A549 (cell line): ENCODE data around the gene GANAB. TPM values are rescaled to one million over a fixed set of nuclear protein-coding genes. Genes with fewer than 3 reads are reported as not detected.

Experiments
- ATAC-seq, 2 experiments: fragments of 200-7000 bp in 1 of 2; fragments of >200 bp in 1 of 2; cut with Nextera tagmentation in 1 of 2; cut with Tn5 transposase in 1 of 2; 3 replicates each; pipeline versions ENCODE4 v1.8.0 to v1.9.1; 2018 to 2020; ENCODE audit warnings: mild to moderate bottlenecking in 1 of 2, moderate library complexity in 1 of 2
- CTCF ChIA-PET: fragments of 300-600 bp; sonication (Branson Sonifier 250); formaldehyde crosslinking; extraction: SDS; loops from one replicate; lab custom pipeline; 2021; ENCODE audit warnings: antibody characterized with exemption, inconsistent platforms; lab: Yijun Ruan, JAX
- POLR2A ChIA-PET: fragments of 350-600 bp; formaldehyde crosslinking; extraction: SDS; loops from one replicate; lab custom pipeline; 2021; ENCODE audit warnings: antibody characterized with exemption, inconsistent platforms; lab: Yijun Ruan, JAX
- DNase-seq, 2 experiments: peaks; one replicate each; pipeline versions ENCODE4 v3.0.0 to v3.0.0-alpha.2; 2011 to 2016; ENCODE audit warnings: low read depth in 1 of 2, low spot score in 1 of 2
- FAIRE-seq: peaks from 2 replicates; lab custom pipeline; 2011; peaks lifted over from hg19 to GRCh38; lab: Jason Lieb, UNC
- H3K27ac ChIP-seq, 2 experiments: fragments of >200 bp; sonication (Bioruptor Twin); formaldehyde crosslinking; 3 replicates each; pipeline ENCODE4 v1.5.1; 2016 to 2017
- H3K4me1 ChIP-seq: fragments of >200 bp; sonication (Bioruptor Twin); formaldehyde crosslinking; 3 replicates; pipeline ENCODE4 v1.6.1; 2016
- H3K4me2 ChIP-seq: fragments of >200 bp; sonication (Bioruptor Twin); formaldehyde crosslinking; 3 replicates; pipeline ENCODE4 v1.6.1; 2016
- H3K4me3 ChIP-seq: fragments of >200 bp; sonication (Bioruptor Twin); formaldehyde crosslinking; 3 replicates; pipeline ENCODE4 v1.5.1; 2016
- H3K9me3 ChIP-seq: fragments of >200 bp; sonication (Bioruptor Twin); formaldehyde crosslinking; 3 replicates; pipeline ENCODE4 v1.6.1; 2016
- CBX2 ChIP-seq: fragments of 200-600 bp; sonication (generic); IDR thresholded peaks from 2 replicates; pipeline ENCODE4 v1.6.1; 2016; ENCODE audit warnings: low read depth, mild to moderate bottlenecking, borderline replicate concordance
- CHD2 ChIP-seq: fragments of 150-350 bp; IDR thresholded peaks from 2 replicates; pipeline ENCODE4 v1.6.1; 2014; ENCODE audit warnings: low read length; ENCODE audit not compliant: partially characterized antibody
- EHMT2 ChIP-seq: fragments of 200-600 bp; sonication (generic); IDR thresholded peaks from 2 replicates; pipeline ENCODE4 v1.6.1; 2016; ENCODE audit warnings: antibody characterized with exemption, low read depth, mild to moderate bottlenecking, moderate library complexity
- ESRRA ChIP-seq: fragments of 150-350 bp; IDR thresholded peaks from 2 replicates; pipeline ENCODE4 v1.6.1; 2014; ENCODE audit warnings: mild to moderate bottlenecking, low read length, borderline replicate concordance
- FOSL2 ChIP-seq, 2 experiments: fragments of 450-650 bp in 1 of 2; fragments of >200 bp in 1 of 2; sonication (Bioruptor Twin) in 1 of 2; formaldehyde crosslinking; IDR thresholded peaks; 2 replicates each; pipeline versions ENCODE4 v1.5.0 to v1.6.1; 2016 to 2020; ENCODE audit warnings: mild to moderate bottlenecking in 1 of 2, moderate library complexity in 1 of 2
- GATA3 ChIP-seq: IDR thresholded peaks from 2 replicates; pipeline ENCODE4 v1.6.1; 2012; ENCODE audit warnings: borderline replicate concordance
- HDAC2 ChIP-seq: fragments of 200-600 bp; sonication (generic); IDR thresholded peaks from 2 replicates; pipeline ENCODE4 v1.6.1; 2016
- HEYL ChIP-seq: fragments of 250-450 bp; sonication (Bioruptor Pico); IDR thresholded peaks from 2 replicates; pipeline ENCODE4 v1.8.0; 2021; ENCODE audit warnings: mild to moderate bottlenecking, moderate library complexity
- HOXA7 ChIP-seq: fragments of 250-450 bp; sonication (Bioruptor Pico); IDR thresholded peaks from 2 replicates; pipeline ENCODE4 v1.5.0; 2020; ENCODE audit warnings: mild to moderate bottlenecking, moderate library complexity
- JUNB ChIP-seq: fragments of >200 bp; sonication (Bioruptor Twin); formaldehyde crosslinking; IDR thresholded peaks from 2 replicates; pipeline ENCODE4 v1.6.1; 2016
- KDM1A ChIP-seq: fragments of 200-600 bp; sonication (generic); IDR thresholded peaks from 2 replicates; pipeline ENCODE4 v1.6.1; 2016; ENCODE audit warnings: low read depth, mild to moderate bottlenecking
- MAFK ChIP-seq: fragments of 450-650 bp; IDR thresholded peaks from 2 replicates; pipeline ENCODE4 v1.6.1; 2014; ENCODE audit not compliant: partially characterized antibody
- MYC ChIP-seq: IDR thresholded peaks from 2 replicates; pipeline ENCODE4 v1.6.1; 2012; ENCODE audit warnings: mild to moderate bottlenecking, inconsistent platforms, low read length, improper control_type of control experiment, borderline replicate concordance
- NPAS2 ChIP-seq: fragments of 250-450 bp; sonication (Bioruptor Pico); IDR thresholded peaks from 2 replicates; pipeline ENCODE4 v1.8.0; 2022; ENCODE audit warnings: mild to moderate bottlenecking, moderate library complexity, borderline replicate concordance
- PHF8 ChIP-seq: fragments of 200-600 bp; sonication (generic); IDR thresholded peaks from 2 replicates; pipeline ENCODE4 v1.6.1; 2016; ENCODE audit warnings: low read depth, mild to moderate bottlenecking, antibody characterized with exemption, moderate library complexity, borderline replicate concordance
- POLR2AphosphoS2 ChIP-seq: conservative IDR thresholded peaks from 2 replicates; pipeline ENCODE4 v1.6.1; 2012; ENCODE audit warnings: low read length, improper control_type of control experiment, inconsistent platforms
- RCOR1 ChIP-seq: fragments of 150-350 bp; IDR thresholded peaks from 2 replicates; pipeline ENCODE4 v1.6.1; 2014; ENCODE audit warnings: antibody characterized with exemption, low read length, low read depth
- RFX5 ChIP-seq: fragments of 450-650 bp; IDR thresholded peaks from 2 replicates; pipeline ENCODE4 v1.7.1; 2014; ENCODE audit warnings: antibody characterized with exemption, mild to moderate bottlenecking, moderate library complexity
- RNF2 ChIP-seq: fragments of 200-600 bp; sonication (generic); IDR thresholded peaks from 2 replicates; pipeline ENCODE4 v1.6.1; 2016; ENCODE audit warnings: low read depth, mild to moderate bottlenecking, antibody characterized with exemption, moderate library complexity, borderline replicate concordance
- SMC3 ChIP-seq: fragments of >200 bp; sonication (Bioruptor Twin); formaldehyde crosslinking; IDR thresholded peaks from 3 replicates; pipeline ENCODE4 v1.6.1; 2018; ENCODE audit warnings: inconsistent platforms
- ZFP36 ChIP-seq: fragments of 450-650 bp; IDR thresholded peaks from 2 replicates; pipeline ENCODE4 v1.6.1; 2014; ENCODE audit warnings: borderline replicate concordance; ENCODE audit not compliant: partially characterized antibody
- ZSCAN20 ChIP-seq: fragments of 250-450 bp; sonication (Bioruptor Pico); IDR thresholded peaks from 2 replicates; pipeline ENCODE4 v1.8.0; 2022; ENCODE audit warnings: mild to moderate bottlenecking, moderate library complexity
- WGBS: methylation state at CpG from one replicate; pipeline ENCODE4 v1.1.6; 2017; ENCODE audit errors: missing lambda C conversion rate; 5-methylcytosine and 5-hydroxymethylcytosine counted together
- polyA plus RNA-seq, 4 experiments: library from polyadenylated mRNA; depleted of rRNA in 3 of 4; stranded (reverse); fragments of >200 nt; fragmentation: RNase III in 1 of 4; extraction: RNeasy Plus Mini Kit Qiagen cat#74134 plus additional on column Dnase treatment in 1 of 4; gene quantifications; 2 replicates in 3 of 4; 3 replicates in 1 of 4; pipeline ENCODE4 v1.2.3, GENCODE V29; 2011 to 2017
- TF ChIP-seq, protein P1 (sequence below): IDR thresholded peaks from 2 replicates; pipeline ENCODE4 v1.6.1; 2012; ENCODE audit warnings: low read depth, borderline replicate concordance
- TF ChIP-seq, protein P2 (sequence below): IDR thresholded peaks from 2 replicates; pipeline ENCODE4 v1.6.1; 2012
- TF ChIP-seq, protein P3 (sequence below): fragments of 450-650 bp; IDR thresholded peaks from 2 replicates; pipeline ENCODE4 v1.6.1; 2014; ENCODE audit warnings: antibody characterized with exemption

The GANAB gene
- polyA plus RNA-seq, 2 of the 4 experiments (the other 2 are of a cell fraction) = 215 to 220 TPM

DNA sequence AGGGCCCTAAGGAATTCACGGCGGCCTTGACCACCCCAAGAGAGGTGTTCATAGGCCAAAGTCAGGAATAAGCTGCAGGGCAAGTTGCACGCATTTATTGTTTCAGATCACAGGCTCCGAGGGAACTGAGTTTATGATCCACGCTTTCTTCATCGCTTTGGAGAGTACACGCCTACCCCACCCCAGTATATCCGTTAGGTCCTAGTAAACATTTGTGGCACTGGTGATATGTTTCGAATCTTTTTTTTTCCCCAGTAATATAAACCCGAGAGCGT is 805 bp downstream of the GANAB start:
- no peaks in the 10 kb centered on the region for H3K9me3 ChIP-seq
- H3K27ac ChIP-seq = peak overlapping the region; percentile 94 to 97
- TF ChIP-seq SMC3 = no peak
- TF ChIP-seq POLR2AphosphoS2 = no peak
- TF ChIP-seq, protein P1, sequence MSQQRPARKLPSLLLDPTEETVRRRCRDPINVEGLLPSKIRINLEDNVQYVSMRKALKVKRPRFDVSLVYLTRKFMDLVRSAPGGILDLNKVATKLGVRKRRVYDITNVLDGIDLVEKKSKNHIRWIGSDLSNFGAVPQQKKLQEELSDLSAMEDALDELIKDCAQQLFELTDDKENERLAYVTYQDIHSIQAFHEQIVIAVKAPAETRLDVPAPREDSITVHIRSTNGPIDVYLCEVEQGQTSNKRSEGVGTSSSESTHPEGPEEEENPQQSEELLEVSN = no peak
- no peak for TF ChIP-seq MAFK
- no peak for TF ChIP-seq ZFP36
- no peak for TF ChIP-seq HDAC2
- no peak for TF ChIP-seq KDM1A
- TF ChIP-seq RFX5 = no peak
- TF ChIP-seq, protein P2, sequence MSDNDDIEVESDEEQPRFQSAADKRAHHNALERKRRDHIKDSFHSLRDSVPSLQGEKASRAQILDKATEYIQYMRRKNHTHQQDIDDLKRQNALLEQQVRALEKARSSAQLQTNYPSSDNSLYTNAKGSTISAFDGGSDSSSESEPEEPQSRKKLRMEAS = no peak
- TF ChIP-seq PHF8 = no peak
- TF ChIP-seq ESRRA = no peak
- FAIRE-seq = no peak
- peak in 1 of 2 experiments; percentile 2; a peak in 3 of 6 replicates for ATAC-seq
- peaks cover 15% of the 10 kb centered on the region for H3K4me1 ChIP-seq
- peak overlapping the region; percentile 96 for H3K4me2 ChIP-seq
- H3K4me3 ChIP-seq = peak overlapping the region; percentile 79
- DNase-seq = no peak
- WGBS = 28% methylated on average over 11 of the region's 11 CpGs
- ChIA-PET CTCF (interaction anchor here (0.7 to 1.6 kb wide), 5 partner anchors 11 to 266 kb away, joined by 3 to 6 read pairs (median 3); partner anchors contain the start of gene EML3), POLR2A (interaction anchor here (0.7 to 2.0 kb wide), 6 partner anchors 10 to 82 kb away, joined by 3 to 35 read pairs (median 12); partner anchors contain the start of genes B3GAT3, C11orf98, CSKMT and HNRNPUL2)

DNA sequence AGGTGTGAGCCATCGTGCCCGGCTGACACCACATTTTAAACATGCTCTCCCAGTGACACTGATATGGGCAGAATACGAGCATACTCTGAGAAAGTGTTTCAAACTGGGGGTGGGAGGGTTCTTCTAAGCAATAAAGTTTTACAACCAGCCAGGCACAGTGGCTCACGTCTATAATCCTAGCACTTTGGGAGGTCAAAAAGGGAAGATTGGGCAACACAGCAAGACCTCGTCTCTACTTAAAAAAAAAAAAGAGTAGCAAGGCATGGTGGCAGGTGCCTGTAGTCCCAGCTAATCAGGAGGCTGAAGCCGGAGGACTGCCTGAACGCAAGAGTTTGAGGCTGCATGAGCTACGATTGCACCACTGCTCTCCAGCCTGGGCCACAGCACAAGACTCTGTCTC is 2.2 kb downstream of the GANAB start:
- ATAC-seq = no peak
- 92% methylated on average over 8 of the region's 8 CpGs for WGBS
- Histone ChIP-seq H3K4me1 (peaks cover 15% of the 10 kb centered on the region), H3K9me3 (no peaks in the 10 kb centered on the region), H3K4me2 (peak overlapping the region; percentile 96; the same call in 1 of the 3 replicates), H3K4me3 (no peak overlapping the region), H3K27ac (no peak overlapping the region)
- no peak for FAIRE-seq
- POLR2A ChIA-PET = interaction anchor here (1.1 to 1.5 kb wide), 2 partner anchors 9 to 23 kb away, joined by 4 to 5 read pairs; partner anchors contain the start of genes B3GAT3 and INTS5
- DNase-seq = no peak
- TF ChIP-seq GATA3 (no peak), MYC (no peak)
- CTCF ChIA-PET = interaction anchor here (0.6 to 0.7 kb wide), 2 partner anchors 22 to 101 kb away, joined by 3 read pairs; partner anchors contain the start of gene B3GAT3

DNA sequence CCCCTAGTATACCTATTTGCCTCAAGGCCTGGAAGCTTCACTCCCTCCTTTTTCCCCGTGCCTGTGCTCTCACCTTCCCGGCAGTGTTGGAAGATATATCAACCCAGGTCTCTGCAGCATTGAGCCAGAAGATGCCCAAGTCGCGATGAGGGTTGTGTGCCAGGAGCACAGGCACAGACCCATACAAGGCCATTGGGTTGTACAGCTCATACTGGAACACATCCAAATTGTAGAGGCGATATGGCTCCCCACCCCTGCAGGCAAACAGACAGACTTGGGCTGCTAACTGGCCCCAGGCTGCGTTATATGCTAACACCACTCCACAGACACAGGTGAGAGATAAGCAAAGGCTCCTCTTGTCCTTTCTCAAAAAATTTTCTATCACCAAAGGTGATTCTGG is 13.9 kb downstream of the GANAB start:
- WGBS = 88% methylated on average over 6 of the region's 6 CpGs
- DNase-seq (no peak), ATAC-seq (no peak), FAIRE-seq (no peak)
- ChIA-PET POLR2A (no interaction called here), CTCF (interaction anchor here (0.7 to 2.1 kb wide), 3 partner anchors 17 to 89 kb away, joined by 3 to 6 read pairs (median 3); no protein-coding TSS in a partner anchor)
- TF ChIP-seq JUNB (no peak), EHMT2 (no peak), RNF2 (no peak), ZSCAN20 (no peak), FOSL2 (IDR thresholded peaks at IDR 0.05) (no peak), FOSL2 (CRISPR knock-in tag; IDR thresholded peaks at IDR 0.05) (no peak), RFX5 (no peak), SMC3 (no peak), CBX2 (no peak), HEYL (CRISPR knock-in tag) (no peak), CHD2 (no peak), POLR2AphosphoS2 (no peak), HOXA7 (CRISPR knock-in tag) (no peak), HDAC2 (no peak), RCOR1 (no peak), NPAS2 (CRISPR knock-in tag) (no peak)
- TF ChIP-seq, protein P3, sequence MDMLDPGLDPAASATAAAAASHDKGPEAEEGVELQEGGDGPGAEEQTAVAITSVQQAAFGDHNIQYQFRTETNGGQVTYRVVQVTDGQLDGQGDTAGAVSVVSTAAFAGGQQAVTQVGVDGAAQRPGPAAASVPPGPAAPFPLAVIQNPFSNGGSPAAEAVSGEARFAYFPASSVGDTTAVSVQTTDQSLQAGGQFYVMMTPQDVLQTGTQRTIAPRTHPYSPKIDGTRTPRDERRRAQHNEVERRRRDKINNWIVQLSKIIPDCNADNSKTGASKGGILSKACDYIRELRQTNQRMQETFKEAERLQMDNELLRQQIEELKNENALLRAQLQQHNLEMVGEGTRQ = no peak
- TF ChIP-seq, protein P1 = no peak
- H3K4me3 ChIP-seq = no peak overlapping the region
- no peaks in the 10 kb centered on the region for H3K9me3 ChIP-seq
- H3K4me1 ChIP-seq = no peaks in the 10 kb centered on the region
- H3K27ac ChIP-seq = no peak overlapping the region
- no peak overlapping the region for H3K4me2 ChIP-seq
